GM18858 (cell line): ENCODE results near the gene TARS2.

Experiments used
- ATAC-seq: cut with Tn5 transposase; IDR thresholded peaks from one replicate; pipeline ENCODE4 v1.9.1; 2021; ENCODE audit not compliant: unreplicated experiment

TARS2 gene, protein sequence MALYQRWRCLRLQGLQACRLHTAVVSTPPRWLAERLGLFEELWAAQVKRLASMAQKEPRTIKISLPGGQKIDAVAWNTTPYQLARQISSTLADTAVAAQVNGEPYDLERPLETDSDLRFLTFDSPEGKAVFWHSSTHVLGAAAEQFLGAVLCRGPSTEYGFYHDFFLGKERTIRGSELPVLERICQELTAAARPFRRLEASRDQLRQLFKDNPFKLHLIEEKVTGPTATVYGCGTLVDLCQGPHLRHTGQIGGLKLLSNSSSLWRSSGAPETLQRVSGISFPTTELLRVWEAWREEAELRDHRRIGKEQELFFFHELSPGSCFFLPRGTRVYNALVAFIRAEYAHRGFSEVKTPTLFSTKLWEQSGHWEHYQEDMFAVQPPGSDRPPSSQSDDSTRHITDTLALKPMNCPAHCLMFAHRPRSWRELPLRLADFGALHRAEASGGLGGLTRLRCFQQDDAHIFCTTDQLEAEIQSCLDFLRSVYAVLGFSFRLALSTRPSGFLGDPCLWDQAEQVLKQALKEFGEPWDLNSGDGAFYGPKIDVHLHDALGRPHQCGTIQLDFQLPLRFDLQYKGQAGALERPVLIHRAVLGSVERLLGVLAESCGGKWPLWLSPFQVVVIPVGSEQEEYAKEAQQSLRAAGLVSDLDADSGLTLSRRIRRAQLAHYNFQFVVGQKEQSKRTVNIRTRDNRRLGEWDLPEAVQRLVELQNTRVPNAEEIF

GRCh38 chr1:150486966-150487762 lies at the start of gene TARS2:
TARS2 (plus strand) TSS chr1:150487419; CDS start chr1:150487451, 32 bp downstream.
- peak; percentile 98 for ATAC-seq

GRCh38 chr1:150441121-150441520 lies 46.1 kb upstream of the TARS2 start:
- ATAC-seq = no peak

- ATAC-seq = no peak
Observed at GRCh38 chr1:150444232-150444631, 43.0 kb upstream of the TARS2 start.

- ATAC-seq = no peak
Observed at GRCh38 chr1:150456146-150456647, 31.0 kb upstream of the TARS2 start.

GRCh38 chr1:150464422-150464826 lies 22.8 kb upstream of the TARS2 start:
- no peak for ATAC-seq

DNA sequence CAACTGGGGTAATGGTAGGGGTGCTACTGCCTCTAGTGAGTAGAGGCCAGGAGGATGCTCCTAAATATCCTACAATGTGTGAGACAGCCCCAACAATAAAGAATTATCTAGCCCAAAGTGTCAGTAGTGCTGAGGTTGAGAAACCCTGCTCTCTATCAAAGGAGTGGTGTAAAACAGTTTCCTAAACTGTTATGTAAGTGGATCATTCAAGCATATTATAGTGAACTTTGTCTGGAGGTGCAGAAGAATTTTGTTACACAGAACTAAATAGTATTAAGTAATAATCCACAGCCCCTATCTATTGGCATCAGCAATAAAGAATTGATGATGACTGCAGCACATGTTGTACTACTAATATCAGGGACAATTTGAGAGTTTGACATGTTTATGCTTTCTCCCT lies 20.3 kb upstream of the TARS2 start:
- ATAC-seq = no peak

- no peak for ATAC-seq
Observed at GRCh38 chr1:150469291-150469690, 17.9 kb upstream of the TARS2 start.

- no peak for ATAC-seq
Observed at GRCh38 chr1:150472601-150473200, 14.5 kb upstream of the TARS2 start.

DNA sequence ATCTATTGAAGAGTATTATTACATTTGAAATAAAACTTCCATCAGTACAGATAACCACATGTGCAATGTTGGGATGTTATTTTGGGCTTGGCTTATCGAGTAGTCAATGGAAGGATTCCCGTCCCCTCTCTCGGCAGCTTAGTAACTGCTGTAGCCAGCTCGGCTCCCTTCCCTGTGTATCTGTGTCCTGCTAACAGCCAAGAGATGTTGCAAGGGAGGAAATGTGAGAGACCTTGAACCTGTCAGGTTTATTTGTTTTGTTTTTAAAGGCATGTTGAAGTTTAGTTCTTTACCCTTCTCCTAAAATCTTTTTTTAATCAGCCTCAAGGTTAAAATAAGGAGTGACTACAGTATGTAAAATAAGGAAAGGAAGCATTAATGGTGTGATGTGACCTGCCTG lies 13.6 kb upstream of the TARS2 start:
- ATAC-seq = no peak

- no peak for ATAC-seq
Observed at GRCh38 chr1:150474869-150475268, 12.3 kb upstream of the TARS2 start.

DNA sequence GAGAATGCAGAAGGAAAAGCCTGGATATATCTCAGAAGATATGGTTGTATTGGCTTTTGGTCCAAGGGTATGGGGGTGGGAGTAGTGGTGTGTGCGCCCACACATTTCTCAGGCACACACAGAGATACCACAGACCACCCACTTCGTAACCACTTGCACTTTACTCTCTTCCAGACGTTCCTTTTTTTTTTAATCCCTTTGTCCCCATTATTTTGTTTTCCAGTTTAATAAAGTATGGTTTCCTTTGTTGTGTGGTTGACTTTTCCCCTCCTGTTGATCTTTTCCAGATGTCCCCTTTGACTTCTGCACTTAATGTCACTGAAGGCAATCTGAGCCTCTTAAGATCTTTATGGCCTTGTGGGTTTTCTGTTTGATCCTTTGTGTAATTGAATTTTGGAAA lies 10.5 kb upstream of the TARS2 start:
- no peak for ATAC-seq

- no peak for ATAC-seq
Observed at GRCh38 chr1:150477320-150477719, 9.9 kb upstream of the TARS2 start.

DNA sequence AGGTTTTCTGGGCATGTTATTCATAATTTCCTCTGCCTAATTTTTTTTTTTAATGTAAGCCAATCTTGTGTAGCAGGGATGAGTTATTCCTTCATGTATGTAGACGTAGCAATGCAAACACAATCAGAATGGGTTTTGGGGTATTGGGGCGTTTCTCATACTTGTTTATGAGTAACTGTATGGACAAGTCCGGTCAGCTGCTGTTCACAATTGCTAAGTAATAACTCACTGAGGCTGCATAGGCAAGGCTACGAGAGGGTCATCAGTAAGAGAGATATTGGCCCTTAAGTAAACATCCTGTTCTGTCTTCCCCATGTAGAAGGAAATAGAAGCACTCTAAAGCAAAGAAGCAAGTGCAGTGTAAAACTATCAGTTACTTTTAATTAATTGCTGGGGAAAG lies 9.5 kb upstream of the TARS2 start:
- ATAC-seq = no peak

DNA sequence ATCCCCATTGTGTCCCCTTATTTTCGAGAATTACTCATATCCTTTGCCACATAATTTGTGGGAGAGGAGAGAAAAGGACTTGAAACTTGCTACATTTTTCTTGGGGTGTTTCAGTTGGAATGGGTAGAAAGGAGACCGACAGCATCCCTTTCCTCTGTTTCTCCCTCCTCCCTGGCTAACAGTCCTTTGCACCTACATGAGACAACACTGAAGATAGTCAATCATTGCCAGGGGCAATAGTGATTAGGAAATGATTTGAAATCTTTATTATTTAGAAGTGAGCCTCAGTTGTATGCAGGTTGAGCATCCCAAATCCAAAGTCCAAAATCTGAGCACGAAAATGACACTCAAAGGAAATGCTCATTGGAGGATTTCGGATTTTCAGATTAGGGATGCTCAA lies 7.8 kb upstream of the TARS2 start:
- ATAC-seq = no peak

DNA sequence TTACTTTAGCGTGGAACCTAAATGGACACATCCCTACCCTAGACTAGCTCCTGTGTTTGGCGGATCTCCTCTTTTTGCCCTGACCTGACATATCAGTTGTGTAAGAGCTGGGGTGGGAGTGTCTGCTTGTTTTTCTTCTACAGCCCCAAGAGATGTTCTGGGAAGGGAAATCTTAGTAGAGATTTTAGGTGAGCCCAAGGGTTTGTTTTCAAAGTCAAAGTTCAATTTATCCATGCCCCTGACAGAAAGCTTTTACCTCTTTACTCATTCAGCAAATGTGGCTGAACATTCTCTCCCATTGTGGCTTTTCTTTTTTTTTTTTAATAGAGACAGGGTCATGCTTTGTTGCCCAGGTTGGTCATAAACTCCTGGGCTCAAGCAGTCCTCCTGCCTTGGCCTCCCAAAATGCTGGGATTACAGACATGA lies 7.3 kb upstream of the TARS2 start:
- no peak for ATAC-seq

DNA sequence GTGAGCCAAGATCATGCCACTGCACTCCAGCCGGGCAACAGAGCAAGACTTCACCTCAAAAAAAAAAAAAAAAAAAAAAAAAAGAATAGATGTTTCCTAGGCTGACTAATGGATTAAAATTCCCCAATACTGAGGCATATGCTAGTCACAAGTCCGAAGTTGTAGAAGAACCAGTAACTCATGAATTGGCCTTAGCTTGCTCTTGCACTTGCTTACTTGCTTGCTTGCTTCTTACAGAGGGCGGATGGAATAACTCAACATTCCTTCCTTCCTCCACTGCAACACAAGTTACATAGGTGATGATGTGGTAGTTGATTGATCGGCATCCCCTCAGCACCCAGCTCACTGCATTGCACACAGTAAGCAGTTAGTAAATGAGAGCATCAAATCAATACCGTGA lies 2.8 kb upstream of the TARS2 start:
- no peak for ATAC-seq

DNA sequence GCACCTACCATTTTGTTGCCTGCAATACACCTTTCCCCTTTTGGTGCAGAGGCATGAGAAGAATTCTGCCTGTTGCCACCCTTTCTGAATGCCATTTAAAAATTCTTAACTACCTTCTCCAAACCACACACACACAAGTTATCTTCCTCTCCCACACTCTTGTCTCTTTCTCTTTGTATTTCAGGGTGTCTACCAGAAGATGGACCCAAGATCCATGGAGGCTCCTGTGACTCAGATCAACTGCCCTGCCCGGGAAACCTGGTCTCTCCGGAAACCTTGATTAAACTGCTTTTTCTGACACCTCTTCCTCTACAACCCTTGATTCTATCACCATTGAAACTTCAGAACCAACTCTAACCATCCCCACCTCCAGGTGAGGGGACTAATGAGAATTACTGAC lies 2.4 kb upstream of the TARS2 start:
- no peak for ATAC-seq

GRCh38 chr1:150487763-150488115 lies 520 bp downstream of the TARS2 start:
- ATAC-seq = no peak

DNA sequence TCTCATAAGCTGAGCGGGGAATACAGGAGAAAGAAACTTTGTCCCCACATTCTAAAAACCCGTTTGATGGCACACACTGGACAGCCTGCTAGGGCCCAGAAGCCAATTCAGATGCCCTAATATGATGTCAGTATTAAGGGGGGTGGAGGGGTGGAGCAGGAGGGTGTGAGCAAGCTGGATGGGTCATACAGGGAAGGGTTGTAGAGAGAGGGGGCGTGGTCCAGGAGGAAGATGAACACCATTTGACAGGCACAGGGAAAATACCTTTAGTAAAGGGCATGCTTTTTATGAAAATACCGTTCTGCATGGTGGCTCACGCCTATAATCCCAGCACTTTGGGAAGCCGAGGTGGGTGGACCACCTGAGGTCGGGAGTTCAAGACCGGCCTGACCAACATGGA lies 6.0 kb downstream of the TARS2 start:
- no peak for ATAC-seq

GRCh38 chr1:150498342-150498741 lies 11.1 kb downstream of the TARS2 start:
- no peak for ATAC-seq

GRCh38 chr1:150505431-150505830 lies 18.2 kb downstream of the TARS2 start:
- ATAC-seq = no peak
